Fibroblast of lung (primary cell): ENCODE data around the gene CAMK1G. TPM values are rescaled to one million over a fixed set of nuclear protein-coding genes. Genes with fewer than 3 reads are reported as not detected.

Source experiments
- DNase-seq, 2 donors: peaks; one replicate each; pipeline versions ENCODE4 v3.0.0 to v3.0.0-alpha.2; 2010; ENCODE audit warnings: low read depth in 2 of 2
- H2AFZ ChIP-seq: 2 replicates; pipeline ENCODE4 v1.5.1; 2012; ENCODE audit warnings: low read length, control low read depth, inconsistent platforms
- H3K27ac ChIP-seq: 2 replicates; pipeline ENCODE4 v1.5.1; 2011; ENCODE audit warnings: low read length, control low read depth; ENCODE audit not compliant: insufficient read depth
- H3K27me3 ChIP-seq: 2 replicates; pipeline ENCODE4 v1.5.1; 2011; ENCODE audit warnings: mild to moderate bottlenecking, low read length; ENCODE audit not compliant: control insufficient read depth, insufficient read depth
- H3K36me3 ChIP-seq: 2 replicates; pipeline ENCODE4 v1.5.1; 2011; ENCODE audit warnings: low read length; ENCODE audit not compliant: control insufficient read depth, insufficient read depth
- H3K4me1 ChIP-seq: 2 replicates; pipeline ENCODE4 v1.5.1; 2011; ENCODE audit warnings: low read length; ENCODE audit not compliant: control insufficient read depth, insufficient read depth; ENCODE audit errors: extremely low read depth
- H3K4me2 ChIP-seq: 2 replicates; pipeline ENCODE4 v1.5.1; 2011; ENCODE audit warnings: low read length, control low read depth; ENCODE audit not compliant: insufficient read depth; ENCODE audit errors: extremely low read depth
- H3K4me3 ChIP-seq, 4 experiments: fragments of 200-600 bp in 1 of 4; sonication (generic) in 1 of 4; replicated peaks in 1 of 4; 2 replicates each; pipeline ENCODE4 v1.5.1; 2011 to 2016; ENCODE audit warnings: low read length in 4 of 4, low read depth in 3 of 4, mild to moderate bottlenecking in 3 of 4, control low read depth in 2 of 4, inconsistent platforms in 1 of 4, mixed read lengths in 1 of 4; ENCODE audit not compliant: insufficient read depth in 1 of 4; ENCODE audit errors: control extremely low read depth in 1 of 4
- H3K79me2 ChIP-seq: 2 replicates; pipeline ENCODE4 v1.5.1; 2012; ENCODE audit warnings: mild to moderate bottlenecking, low read length, inconsistent platforms; ENCODE audit not compliant: control insufficient read depth, insufficient read depth
- H3K9ac ChIP-seq: 2 replicates; pipeline ENCODE4 v1.5.1; 2011; ENCODE audit warnings: mild to moderate bottlenecking, low read length, control low read depth; ENCODE audit not compliant: insufficient read depth
- H3K9me3 ChIP-seq: 2 replicates; pipeline ENCODE4 v1.5.1; 2012; ENCODE audit warnings: low read depth, low read length; ENCODE audit not compliant: control insufficient read depth, insufficient read depth
- H4K20me1 ChIP-seq: 2 replicates; pipeline ENCODE4 v1.5.1; 2011; ENCODE audit warnings: low read length; ENCODE audit not compliant: control insufficient read depth, insufficient read depth; ENCODE audit errors: extremely low read depth
- CTCF ChIP-seq, 2 donors: IDR thresholded peaks in 1 of 2; conservative IDR thresholded peaks in 1 of 2; 1 replicate in 1 of 2; 2 replicates in 1 of 2; pipeline ENCODE4 v1.5.1; 2011 to 2012; ENCODE audit warnings: low read length in 2 of 2, control low read depth in 1 of 2, inconsistent platforms in 1 of 2, low read depth in 1 of 2, mild to moderate bottlenecking in 1 of 2
- EZH2 ChIP-seq: IDR thresholded peaks from 2 replicates; pipeline ENCODE4 v1.5.1; 2012; ENCODE audit warnings: low read length, control low read depth, mild to moderate bottlenecking; ENCODE audit errors: missing control alignments
- polyA plus RNA-seq, 2 donors: library from polyadenylated mRNA; depleted of rRNA in 1 of 2; stranded (reverse) in 1 of 2; unstranded in 1 of 2; fragments of >200 nt; gene quantifications; 2 replicates each; pipeline ENCODE4 v1.2.1, GENCODE V29; 2011 to 2012; ENCODE audit warnings: missing spikeins in 1 of 2
- total RNA-seq: library from RNA; depleted of rRNA; stranded (reverse); fragments of >200 nt; gene quantifications from 2 replicates; pipeline ENCODE4 v1.2.1, GENCODE V29; 2014

CAMK1G gene
- total and polyA plus RNA-seq, 2 donors (not counting 1 experiment from before 2014, with no cell fraction given) = 0.96 to 1.7 TPM

GRCh38 chr1:209661071-209661470 is 77.6 kb downstream of the CAMK1G start:
- no peaks in the 10 kb centered on the region for H3K79me2 ChIP-seq
- no peak for TF ChIP-seq EZH2
- TF ChIP-seq CTCF (conservative IDR thresholded peaks at IDR 0.05 in 1 of 2, IDR thresholded peaks at IDR 0.05 in 1 of 2; ENCODE audit: low read depth in 1 of 2, low read length in 2 of 2) = no peak
- DNase-seq = peak in 1 of 2 donors; percentile 49

GRCh38 chr1:209662879-209663327 is 79.4 kb downstream of the CAMK1G start:
- TF ChIP-seq EZH2 (no peak), CTCF (conservative IDR thresholded peaks at IDR 0.05 in 1 of 2, IDR thresholded peaks at IDR 0.05 in 1 of 2; ENCODE audit: low read depth in 1 of 2, low read length in 2 of 2) (no peak)
- H3K27ac ChIP-seq = no peak overlapping the region
- H3K36me3 ChIP-seq = no peaks in the 10 kb centered on the region
- H3K9ac ChIP-seq = no peak overlapping the region
- no peaks in the 10 kb centered on the region for H3K79me2 ChIP-seq
- no peak overlapping the region for H3K4me3 ChIP-seq
- no peaks in the 10 kb centered on the region for H3K27me3 ChIP-seq
- no peaks in the 10 kb centered on the region for H4K20me1 ChIP-seq
- peaks cover 2% of the 10 kb centered on the region for H3K4me1 ChIP-seq
- DNase-seq = peak in 1 of 2 donors; percentile 56
- H3K4me2 ChIP-seq = no peak overlapping the region
- H2AFZ ChIP-seq = no peak overlapping the region
- H3K9me3 ChIP-seq = no peaks in the 10 kb centered on the region

More at GRCh38 chr1:209661071-209661470, 77.6 kb downstream of the CAMK1G start:
- Histone ChIP-seq H3K9me3 (no peaks in the 10 kb centered on the region), H3K36me3 (no peaks in the 10 kb centered on the region), H2AFZ (no peak overlapping the region), H3K27ac (no peak overlapping the region), H3K27me3 (no peaks in the 10 kb centered on the region), H3K4me2 (no peak overlapping the region), H3K4me3 (no peak overlapping the region), H4K20me1 (no peaks in the 10 kb centered on the region), H3K9ac (no peak overlapping the region), H3K4me1 (peaks cover 2% of the 10 kb centered on the region)

Other genes starting within 250 kb of the CAMK1G start
- 12.1 and 23.3 TPM in 2 replicates for gene LAMB3, start 68.7 kb downstream of the CAMK1G start, total RNA-seq
- 4.1 and 5.5 TPM in 2 replicates for gene LAMB3, start 68.7 kb downstream of the CAMK1G start, polyA plus RNA-seq
- gene G0S2, start 91.7 kb downstream of the CAMK1G start, total RNA-seq = 79.1 and 180 TPM in 2 replicates
- 3.9 and 11.0 TPM in 2 replicates for gene G0S2, start 91.7 kb downstream of the CAMK1G start, polyA plus RNA-seq
- 20.3 and 31.5 TPM in 2 replicates for gene HSD11B1, start 121.1 kb downstream of the CAMK1G start, total RNA-seq
- gene HSD11B1, start 121.1 kb downstream of the CAMK1G start, polyA plus RNA-seq = 7.1 and 31.0 TPM in 2 replicates
- not detected in 2 replicates for gene TRAF3IP3, start 172.3 kb downstream of the CAMK1G start, total RNA-seq
- gene TRAF3IP3, start 172.3 kb downstream of the CAMK1G start, polyA plus RNA-seq = not detected in 2 replicates
- 3.1 and 4.3 TPM in 2 replicates for gene C1orf74, start 200.8 kb downstream of the CAMK1G start, total RNA-seq
- 1.8 and 2.2 TPM in 2 replicates for gene C1orf74, start 200.8 kb downstream of the CAMK1G start, polyA plus RNA-seq
- under 0.01 and 0.66 TPM in 2 replicates for gene IRF6, start 222.4 kb downstream of the CAMK1G start, total RNA-seq
- gene IRF6, start 222.4 kb downstream of the CAMK1G start, polyA plus RNA-seq = 0.87 and 1.00 TPM in 2 replicates
- 6.9 and 10.4 TPM in 2 replicates for gene UTP25, start 244.3 kb downstream of the CAMK1G start, total RNA-seq
- gene UTP25, start 244.3 kb downstream of the CAMK1G start, polyA plus RNA-seq = 12.3 and 13.8 TPM in 2 replicates